ENCODE data around the gene GASK1B. TPM values are rescaled to one million over a fixed set of nuclear protein-coding genes. Genes with fewer than 3 reads are reported as not detected.

The GASK1B gene
- polyA plus RNA-seq, 1 donor (not counting 4 experiments of a cell fraction or from before 2014, with no cell fraction given), result 2.1 TPM

- Histone ChIP-seq H3K79me2 (ENCODE audit: control insufficient read depth, insufficient read depth, low read length) (no peaks in the 10 kb centered on the region), H4K20me1 (ENCODE audit: control insufficient read depth, extremely low read depth, insufficient read depth, low read length) (no peaks in the 10 kb centered on the region), H2AFZ (ENCODE audit: control insufficient read depth, low read length) (peak within 1 kb of the TSS; percentile 96), H3K4me1 (ENCODE audit: control insufficient read depth, extremely low read depth, insufficient read depth, low read length) (peaks cover 10% of the 10 kb centered on the region), H3K4me3 (ENCODE audit: control insufficient read depth in 2 of 3, extremely low read depth in 1 of 3, insufficient read depth in 2 of 3, low read depth in 1 of 3, low read length in 3 of 3) (peak within 1 kb of the TSS; percentile 29 to 80 (median 79)), H3K27me3 (ENCODE audit: control insufficient read depth, extremely low read depth, insufficient read depth, low read length) (no peaks in the 10 kb centered on the region), H3K9me3 (ENCODE audit: control insufficient read depth, low read depth, low read length) (no peaks in the 10 kb centered on the region), H3K36me3 (ENCODE audit: control insufficient read depth in 2 of 2, extremely low read depth in 1 of 2, insufficient read depth in 2 of 2, low read length in 2 of 2) (no peaks in the 10 kb centered on the region), H3K9ac (ENCODE audit: control insufficient read depth, extremely low read depth, insufficient read depth, low read length) (peak within 1 kb of the TSS; percentile 81), H3K9me1 (ENCODE audit: control insufficient read depth, extremely low read depth, insufficient read depth, low read length) (no peaks in the 10 kb centered on the region), H3K27ac (ENCODE audit: control insufficient read depth, insufficient read depth, low read length) (peak within 1 kb of the TSS; percentile 68), H3K4me2 (ENCODE audit: control insufficient read depth, extremely low read depth, insufficient read depth, low read depth, low read length) (peak within 1 kb of the TSS; percentile 82)
- DNase-seq (ENCODE audit: low read depth, low spot score) (no peak), FAIRE-seq (no peak)
- dilution Hi-C loops (cut with MboI; ENCODE audit: extremely low pct_ligation_motif_present, low sequenced_read_pairs), result no loop called here
- no peak for TF ChIP-seq EZH2 (IDR thresholded peaks at IDR 0.05; ENCODE audit: low read length)
- no peak for TF ChIP-seq CTCF (optimal IDR thresholded peaks at IDR 0.05 in 1 of 3, IDR thresholded peaks at IDR 0.05 in 1 of 3, conservative IDR thresholded peaks at IDR 0.05 in 1 of 3; ENCODE audit: extremely low read depth in 1 of 3, insufficient read depth in 2 of 3, low read length in 3 of 3)
These were observed 37.3 kb upstream of the GASK1B start, which contains the start of gene TMEM144 for GRCh38 chr4:158209825-158210807. TSS of gene TMEM144 (plus strand) at chr4:158210486. CDS start at chr4:158212668, 2,182 bp downstream.

GRCh38 chr4:158208963-158209640, 36.3 kb upstream of the GASK1B start:
- H3K9me3 ChIP-seq (ENCODE audit: control insufficient read depth, low read depth, low read length), result no peaks in the 10 kb centered on the region
- no peaks in the 10 kb centered on the region for H4K20me1 ChIP-seq (ENCODE audit: control insufficient read depth, extremely low read depth, insufficient read depth, low read length)
- H3K27me3 ChIP-seq (ENCODE audit: control insufficient read depth, extremely low read depth, insufficient read depth, low read length), result no peaks in the 10 kb centered on the region
- no peak overlapping the region for H3K4me2 ChIP-seq (ENCODE audit: control insufficient read depth, extremely low read depth, insufficient read depth, low read depth, low read length)
- no peaks in the 10 kb centered on the region for H3K9me1 ChIP-seq (ENCODE audit: control insufficient read depth, extremely low read depth, insufficient read depth, low read length)
- dilution Hi-C loops (cut with MboI; ENCODE audit: extremely low pct_ligation_motif_present, low sequenced_read_pairs), result no loop called here
- TF ChIP-seq CTCF (optimal IDR thresholded peaks at IDR 0.05 in 1 of 3, IDR thresholded peaks at IDR 0.05 in 1 of 3, conservative IDR thresholded peaks at IDR 0.05 in 1 of 3; ENCODE audit: extremely low read depth in 1 of 3, insufficient read depth in 2 of 3, low read length in 3 of 3) (no peak), EZH2 (IDR thresholded peaks at IDR 0.05; ENCODE audit: low read length) (no peak)
- no peak overlapping the region for H3K9ac ChIP-seq (ENCODE audit: control insufficient read depth, extremely low read depth, insufficient read depth, low read length)
- H3K4me1 ChIP-seq (ENCODE audit: control insufficient read depth, extremely low read depth, insufficient read depth, low read length), result peaks cover 10% of the 10 kb centered on the region
- H3K4me3 ChIP-seq (ENCODE audit: control insufficient read depth in 2 of 3, extremely low read depth in 1 of 3, insufficient read depth in 2 of 3, low read depth in 1 of 3, low read length in 3 of 3), result no peak overlapping the region
- no peak for FAIRE-seq
- no peak overlapping the region for H3K27ac ChIP-seq (ENCODE audit: control insufficient read depth, insufficient read depth, low read length)
- no peak for DNase-seq (ENCODE audit: low read depth, low spot score)
- H3K79me2 ChIP-seq (ENCODE audit: control insufficient read depth, insufficient read depth, low read length), result no peaks in the 10 kb centered on the region
- H3K36me3 ChIP-seq (ENCODE audit: control insufficient read depth in 2 of 2, extremely low read depth in 1 of 2, insufficient read depth in 2 of 2, low read length in 2 of 2), result no peaks in the 10 kb centered on the region
- no peak overlapping the region for H2AFZ ChIP-seq (ENCODE audit: control insufficient read depth, low read length)
